ENCODE results near the gene COA7. TPM values are rescaled to one million over a fixed set of nuclear protein-coding genes. Genes with fewer than 3 reads are reported as not detected.
"Not testable (repeated sequence)": the region's sequence is repeated elsewhere in the genome, so short reads cannot be mapped to it uniquely, and the experiment has no call there.

COA7 gene
- total RNA-seq = 10 to 100 TPM; 13.7 to 14.1 TPM
- long read RNA-seq, donor 1, full-length matches to known transcripts = 7 of 9 reads
- long read RNA-seq, donor 1, partial matches to known transcripts = 1 of 9 reads
- long read RNA-seq, donor 1, other reads (novel, unspliced or antisense) = 1 of 9 reads
- long read RNA-seq, donor 2, full-length matches to known transcripts = 38 of 41 reads
- long read RNA-seq, donor 2, partial matches to known transcripts = 0 of 41 reads
- long read RNA-seq, donor 2, other reads (novel, unspliced or antisense) = 3 of 41 reads

DNA sequence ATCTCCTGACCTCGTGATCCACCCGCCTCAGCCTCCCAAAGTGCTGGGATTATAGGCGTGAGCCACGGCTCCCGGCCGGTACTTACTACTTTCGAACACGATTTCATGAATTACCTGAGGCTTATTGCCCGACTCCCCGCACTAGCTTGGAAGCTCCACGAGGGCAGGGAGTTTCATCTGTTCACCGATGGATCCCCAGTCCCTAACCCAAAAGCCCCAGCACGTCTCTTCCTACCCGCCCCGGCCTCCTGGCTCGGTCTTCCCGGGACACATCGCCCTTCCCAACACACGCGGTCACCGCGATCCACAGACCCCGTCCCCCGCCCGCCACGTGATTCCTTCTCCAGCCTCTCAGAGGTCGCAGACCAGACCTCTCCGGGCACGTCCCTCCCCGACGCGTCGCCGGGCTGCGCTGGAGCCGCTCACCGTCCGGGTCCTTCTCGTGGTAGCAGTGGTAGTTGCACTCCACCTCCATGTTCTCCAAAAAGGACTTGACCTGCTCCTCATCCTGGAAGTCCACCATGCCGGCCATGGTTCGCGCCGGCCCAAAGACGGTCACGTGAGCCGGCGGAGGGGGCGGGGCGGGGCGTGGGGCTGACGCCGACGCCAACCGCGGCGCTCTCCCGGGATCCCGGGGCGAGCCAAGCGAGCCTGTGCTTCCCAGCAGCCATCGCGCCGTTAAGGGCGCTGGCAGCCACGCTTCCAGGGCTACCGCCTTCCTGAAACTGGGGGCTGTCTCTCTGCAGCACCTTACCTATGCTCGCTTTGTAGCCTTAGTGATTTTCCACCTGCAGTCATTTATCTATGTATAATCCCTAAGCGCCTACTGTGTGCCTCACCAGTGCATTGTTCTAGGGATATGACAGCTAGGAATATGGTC lies at the start of gene COA7:
COA7 (minus strand) TSS at position 553 of the 880 bp plus-strand sequence; CDS start at position 532, 21 bp downstream.
- intact Hi-C loops (cut with DNase I) = no loop called here
- peak; percentile 95 for DNase-seq (ENCODE audit: low spot score)

DNA sequence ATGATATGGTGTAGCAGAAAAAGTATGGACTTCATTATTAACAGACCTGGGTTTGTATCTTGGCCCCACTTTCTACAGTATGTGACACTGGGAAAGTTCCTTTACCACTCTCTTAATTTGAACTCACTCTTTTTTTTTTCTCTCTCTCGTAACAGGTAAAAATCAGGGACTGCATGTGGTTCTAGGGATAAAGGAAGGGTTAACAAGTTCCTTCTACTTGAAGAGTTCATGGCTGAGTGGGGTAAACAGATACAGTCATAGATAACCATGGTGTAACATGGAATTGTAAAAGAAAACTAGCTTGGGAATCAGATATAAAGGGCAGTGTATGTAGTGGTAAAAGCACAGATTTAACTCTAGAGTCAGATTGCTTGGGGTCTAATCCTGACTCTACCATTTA lies 49.3 kb upstream of the COA7 start:
- intact Hi-C loops (cut with DNase I) = no loop called here
- DNase-seq (ENCODE audit: low spot score) = no peak

DNA sequence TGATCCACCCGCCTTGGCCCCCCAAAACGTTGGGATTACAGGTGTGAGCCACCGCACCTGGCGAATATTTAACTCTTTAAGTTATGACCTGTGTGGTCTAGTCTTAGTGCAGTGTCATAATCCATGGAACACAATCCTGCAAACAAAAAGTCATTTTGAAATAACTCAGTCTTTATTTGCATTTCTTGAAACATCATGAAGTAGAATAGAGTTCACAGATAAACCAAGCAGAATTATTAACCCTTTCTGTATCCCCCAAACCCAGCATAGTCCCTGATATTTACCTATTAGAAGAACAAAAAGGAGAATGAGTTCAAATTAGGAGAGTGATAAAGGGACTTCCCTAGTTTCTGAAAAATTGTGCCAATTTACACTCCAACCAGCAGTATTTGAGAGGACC lies 48.0 kb upstream of the COA7 start:
- DNase-seq (ENCODE audit: low spot score) = no peak
- intact Hi-C loops (cut with DNase I) = no loop called here

DNA sequence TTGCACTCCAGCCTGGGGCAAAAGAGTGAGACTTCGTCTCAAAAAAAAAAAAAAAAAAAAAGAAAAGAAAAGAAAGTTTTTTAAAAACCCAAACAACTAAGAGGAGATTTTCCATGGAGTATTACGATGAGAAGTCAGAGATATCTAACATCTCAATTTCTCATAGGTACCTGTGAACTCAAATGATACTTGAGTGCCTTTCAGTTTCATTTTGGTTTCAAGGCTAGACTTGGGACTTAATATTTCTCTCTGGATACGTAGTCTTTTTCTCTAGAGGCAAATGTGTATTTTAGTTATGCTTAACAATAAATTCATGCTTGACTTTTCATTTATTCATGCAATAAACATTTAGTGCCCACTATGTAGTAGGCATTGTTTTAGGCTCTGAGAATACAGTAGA lies 43.1 kb upstream of the COA7 start:
- no peak for DNase-seq (ENCODE audit: low spot score)
- intact Hi-C loops (cut with DNase I) = no loop called here

DNA sequence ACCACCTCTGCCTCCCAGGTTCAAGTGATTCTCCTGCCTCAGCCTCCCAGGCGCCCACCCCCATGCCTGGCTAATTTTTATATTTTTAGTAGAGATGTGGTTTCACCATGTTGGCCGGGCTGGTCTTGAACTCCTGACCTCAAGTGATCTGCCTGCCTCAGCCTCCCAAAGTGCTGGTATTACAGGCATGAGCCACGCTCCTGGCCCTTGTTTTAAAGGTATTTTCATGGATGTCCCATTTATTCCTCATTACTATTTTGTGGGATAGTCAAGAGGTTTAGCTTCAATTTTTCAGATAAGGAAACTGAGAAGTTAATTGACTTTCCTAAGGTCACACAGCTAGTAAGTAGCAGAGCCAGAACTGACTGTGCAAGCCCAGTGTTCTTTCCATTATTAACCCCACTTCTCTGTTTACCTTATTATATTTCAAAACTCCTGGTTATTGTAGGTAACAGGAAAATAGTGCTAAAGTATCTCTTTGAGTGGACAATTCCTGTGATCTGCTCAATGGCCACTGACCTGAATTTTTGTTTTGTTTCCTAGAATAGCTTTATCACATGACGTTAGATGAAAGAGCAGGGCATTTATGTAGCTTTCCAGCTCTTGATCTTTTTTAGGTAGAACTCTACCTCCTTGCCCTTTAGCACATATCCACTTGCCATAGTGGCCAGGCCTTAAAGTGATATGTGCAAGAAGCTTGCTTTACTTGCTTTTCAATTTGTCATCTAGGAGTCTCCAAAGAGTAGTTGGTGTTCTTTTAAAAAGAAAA lies 41.7 kb upstream of the COA7 start:
- intact Hi-C loops (cut with DNase I) = no loop called here

DNA sequence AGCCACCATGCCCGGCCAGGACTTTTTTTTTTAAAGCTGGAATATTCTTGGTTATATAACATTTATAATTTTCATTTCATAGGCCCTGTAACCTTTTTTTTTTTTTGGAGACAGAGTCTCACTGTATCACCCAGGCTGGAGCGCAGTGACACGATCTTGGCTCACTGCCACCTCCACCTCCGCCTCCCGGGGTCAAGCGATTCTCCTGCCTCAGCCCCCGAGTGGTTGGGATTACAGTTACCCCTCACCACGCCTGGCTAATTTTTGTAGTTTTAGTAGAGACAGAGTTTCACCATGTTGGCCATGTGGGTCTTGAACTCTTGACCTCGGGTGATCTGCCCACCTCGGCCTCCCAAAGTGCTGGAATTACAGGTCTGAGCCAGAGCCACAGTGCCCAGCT lies 40.7 kb upstream of the COA7 start:
- intact Hi-C loops (cut with DNase I) = no loop called here
- no peak for DNase-seq (ENCODE audit: low spot score)

More for the DNA sequence above, 41.7 kb upstream of the COA7 start:
- no peak for DNase-seq (ENCODE audit: low spot score)

DNA sequence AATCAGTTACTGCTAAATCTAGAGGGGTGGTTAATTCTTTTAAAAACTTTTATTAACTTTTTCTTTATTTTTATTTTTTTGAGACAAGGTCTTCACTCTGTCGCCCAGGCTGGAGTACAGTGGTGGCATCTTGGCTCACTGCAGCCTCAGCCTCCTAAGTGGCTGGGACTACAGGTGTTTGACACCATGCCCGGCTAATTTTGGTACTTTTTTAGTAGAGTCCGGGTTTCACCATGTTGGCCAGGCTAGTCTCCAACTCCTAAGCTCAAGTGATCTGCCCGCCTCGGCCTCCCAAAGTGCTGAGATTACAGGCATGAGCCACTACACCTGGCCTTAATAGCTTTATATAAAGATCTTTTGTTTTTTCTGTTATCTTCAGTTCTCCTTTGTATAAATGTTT lies 40.0 kb upstream of the COA7 start:
- intact Hi-C loops (cut with DNase I) = no loop called here
- no peak for DNase-seq (ENCODE audit: low spot score)

DNA sequence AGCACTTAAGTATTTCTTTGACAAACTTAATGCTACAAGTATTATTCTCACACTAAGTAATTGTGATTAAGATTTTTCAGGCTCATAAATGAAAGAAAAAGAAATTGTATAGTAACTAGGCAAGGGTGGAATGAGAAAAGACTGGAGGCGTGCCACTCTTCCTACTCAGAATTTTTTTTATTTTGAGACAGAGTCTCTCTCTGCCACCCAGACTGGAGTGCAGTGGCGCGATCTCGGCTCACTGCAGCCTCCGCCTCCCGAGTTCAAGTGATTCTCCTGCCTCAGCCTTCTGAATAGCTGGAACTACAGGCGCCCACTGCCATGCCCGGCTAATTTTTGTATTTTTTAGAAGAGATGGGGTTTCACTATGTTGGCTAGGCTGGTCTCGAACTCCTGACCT lies 37.2 kb upstream of the COA7 start:
- intact Hi-C loops (cut with DNase I); DNase-seq (ENCODE audit: low spot score): not testable (repeated sequence)

DNA sequence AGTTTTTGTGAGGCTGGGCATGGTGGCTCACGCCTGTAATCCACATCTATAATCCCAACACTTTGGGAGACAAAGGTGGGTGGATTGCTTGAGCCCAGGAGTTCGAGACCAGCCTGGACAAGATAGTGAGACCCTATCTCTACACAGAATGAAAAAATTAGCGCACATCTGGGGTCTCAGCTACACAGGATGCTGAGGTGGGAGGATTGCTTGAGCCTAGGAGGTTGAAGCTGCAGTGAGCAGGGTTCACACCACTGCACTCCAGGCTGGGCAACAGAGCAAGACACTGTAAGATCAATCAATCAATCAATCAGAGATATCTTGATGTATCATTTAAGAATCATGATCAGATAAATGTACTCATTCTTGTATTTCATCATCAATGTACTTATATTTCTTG lies 35.2 kb upstream of the COA7 start:
- no peak for DNase-seq (ENCODE audit: low spot score)
- intact Hi-C loops (cut with DNase I) = no loop called here

DNA sequence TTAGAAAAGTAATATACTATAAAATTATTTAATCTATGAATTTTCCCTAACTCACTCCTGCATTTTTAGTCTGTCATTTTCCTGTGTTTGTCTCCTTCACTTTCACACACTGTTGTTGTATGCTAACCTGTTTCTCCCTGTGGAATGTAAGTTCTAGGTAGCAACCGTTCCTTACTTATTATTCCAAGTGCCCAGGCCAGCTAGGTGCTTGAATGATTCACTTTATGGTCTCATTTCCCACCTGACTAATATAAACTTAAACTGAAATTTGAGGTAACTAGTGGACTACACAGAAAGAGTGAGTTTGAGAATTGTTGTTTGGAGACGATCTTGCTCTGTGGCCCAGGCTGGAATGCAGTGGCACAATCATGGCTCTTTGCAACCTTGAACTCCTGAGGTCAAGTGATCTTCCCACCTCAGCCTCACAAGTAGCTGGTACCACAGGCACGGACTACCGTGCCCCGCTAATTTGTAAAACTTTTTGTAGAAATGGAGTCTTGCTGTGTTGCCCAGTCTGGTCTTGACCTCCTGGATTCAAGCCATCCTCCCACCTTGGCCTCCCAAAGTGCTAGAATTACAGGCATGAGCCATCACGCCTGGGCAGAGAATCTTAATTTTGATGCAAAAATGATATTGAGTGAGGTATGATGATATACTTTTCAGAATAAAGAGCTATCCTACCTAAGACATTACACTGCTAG lies 30.0 kb upstream of the COA7 start:
- no peak for DNase-seq (ENCODE audit: low spot score)
- intact Hi-C loops (cut with DNase I) = no loop called here

DNA sequence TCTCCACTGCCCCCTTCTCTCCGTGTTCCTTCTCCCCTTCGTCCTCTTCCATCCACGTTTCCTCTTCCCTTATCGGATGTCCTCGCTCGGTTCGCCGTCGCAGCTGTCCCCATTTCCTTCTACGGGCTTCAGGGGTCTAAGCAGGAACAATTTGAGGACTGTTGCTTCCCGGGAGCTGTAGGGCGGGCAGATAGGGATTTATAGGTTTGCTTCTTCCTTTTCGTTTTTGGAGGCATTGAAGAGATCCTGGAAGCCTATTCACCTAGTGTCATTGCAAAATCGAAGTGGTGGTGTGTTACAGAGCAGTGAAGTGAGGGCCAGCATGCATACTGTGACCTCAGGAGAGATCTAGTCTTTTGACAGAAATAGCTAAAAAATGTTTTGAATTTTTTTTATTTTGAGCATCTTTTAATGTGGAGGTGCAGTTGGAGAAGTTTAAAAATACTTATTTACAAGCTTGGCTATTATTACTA lies 29.0 kb upstream of the COA7 start:
- intact Hi-C loops (cut with DNase I) = no loop called here
- DNase-seq (ENCODE audit: low spot score) = no peak

DNA sequence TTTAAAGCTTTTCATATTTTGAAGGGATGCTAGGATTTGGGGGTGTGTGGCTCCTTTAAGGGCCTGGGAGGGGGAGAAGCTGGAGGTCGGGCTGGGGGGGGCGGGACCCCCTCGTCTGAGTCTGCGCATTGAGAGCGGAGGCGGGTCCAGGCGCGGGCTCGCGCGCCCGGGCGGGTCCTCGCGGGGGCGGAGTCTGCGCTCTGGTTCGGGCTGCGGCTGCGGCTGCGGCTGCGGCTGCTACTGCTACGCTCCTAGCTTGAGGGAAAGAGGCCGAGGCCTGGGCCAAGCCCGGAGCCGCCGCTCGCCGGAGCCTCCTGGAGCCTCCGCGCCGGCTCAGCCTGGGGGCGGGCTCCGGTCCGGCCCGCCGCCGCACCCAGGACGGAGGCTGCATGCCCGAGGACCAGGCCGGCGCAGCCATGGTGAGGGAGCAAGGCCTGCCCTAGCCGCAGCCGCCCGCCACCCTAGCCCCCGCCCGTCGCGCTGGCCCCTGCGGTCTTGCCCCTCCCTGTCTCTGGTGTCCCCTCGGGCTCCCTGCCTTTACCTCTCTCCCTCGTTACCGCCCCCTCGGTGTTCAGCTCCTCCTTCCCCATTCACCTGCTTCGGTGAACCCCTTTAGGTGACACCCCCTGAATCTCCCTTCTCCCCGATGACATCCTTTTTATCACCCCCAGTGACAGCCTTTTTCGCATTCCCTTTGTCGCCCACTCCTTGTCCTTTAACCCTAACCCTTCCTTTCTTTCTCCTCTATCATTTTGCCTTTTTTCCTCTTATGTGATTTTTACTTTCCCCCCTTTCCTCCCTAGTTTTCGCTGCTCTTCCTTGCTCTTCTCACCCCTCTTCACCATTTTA lies 28.3 kb upstream of the COA7 start, which contains the start of gene ZYG11B:
ZYG11B (plus strand) TSS at position 189 of the 849 bp plus-strand sequence; CDS start at position 390, 201 bp downstream.
- intact Hi-C loops (cut with DNase I) = no loop called here

DNA sequence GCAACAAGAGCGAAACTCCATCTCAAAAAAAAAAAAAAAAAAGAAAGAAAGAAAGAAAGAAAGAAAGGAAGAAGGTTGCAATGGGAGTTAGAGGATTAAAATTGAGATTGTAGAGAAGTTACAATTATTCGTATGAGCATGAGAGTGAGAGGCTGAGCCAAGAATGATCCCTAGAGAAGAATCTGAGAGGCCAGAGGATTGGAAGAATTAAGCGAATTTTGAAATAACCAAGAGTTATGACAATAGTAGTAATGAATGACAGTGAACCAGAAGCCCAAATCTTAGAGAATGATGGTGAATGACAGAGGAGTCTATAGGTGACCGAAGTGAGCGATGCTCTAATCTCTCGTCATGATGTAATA lies 27.7 kb upstream of the COA7 start:
- no peak for DNase-seq (ENCODE audit: low spot score)
- intact Hi-C loops (cut with DNase I) = no loop called here

More for the DNA sequence above, 28.3 kb upstream of the COA7 start, which contains the start of gene ZYG11B:
- DNase-seq (ENCODE audit: low spot score) = peak; percentile 97

DNA sequence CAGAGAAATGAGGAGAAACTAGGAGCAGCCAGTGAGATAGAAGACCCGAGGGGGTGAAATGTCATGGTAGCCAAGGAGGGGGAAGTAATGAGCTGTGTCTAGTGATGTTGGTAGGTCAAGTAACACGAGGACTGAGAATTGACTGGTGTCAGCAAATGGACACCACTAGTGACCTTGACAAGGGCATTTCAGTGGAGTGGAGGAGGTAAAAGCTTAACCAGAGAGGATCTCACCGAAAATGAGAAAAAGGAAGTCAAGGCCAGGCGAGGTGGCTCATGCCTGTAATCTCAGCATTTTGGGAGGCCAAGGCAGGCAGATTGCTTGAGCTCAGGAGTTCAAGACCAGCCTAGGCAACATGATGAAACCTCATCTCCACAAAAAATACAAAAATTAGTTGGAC lies 25.1 kb upstream of the COA7 start:
- no peak for DNase-seq (ENCODE audit: low spot score)
- intact Hi-C loops (cut with DNase I) = no loop called here

DNA sequence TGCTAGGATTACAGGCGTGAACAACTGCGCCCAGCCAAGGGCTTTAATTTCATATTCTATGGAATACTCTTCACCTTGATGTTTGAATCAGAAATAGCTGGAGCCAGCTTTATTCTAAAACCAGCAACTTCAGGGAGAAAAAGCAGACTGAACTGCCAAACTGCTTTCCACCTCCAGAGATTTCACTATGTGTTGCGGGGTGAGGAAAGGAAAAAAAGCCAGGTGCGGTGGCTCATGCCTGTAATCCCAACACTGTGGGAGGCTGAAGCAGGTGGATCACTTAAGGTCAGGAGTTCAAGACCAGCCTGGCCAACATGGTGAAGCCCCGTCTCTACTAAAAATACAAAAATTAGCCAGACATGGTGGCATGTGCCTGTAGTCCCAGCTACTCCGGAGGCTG lies 17.1 kb upstream of the COA7 start:
- DNase-seq (ENCODE audit: low spot score); intact Hi-C loops (cut with DNase I): not testable (repeated sequence)

DNA sequence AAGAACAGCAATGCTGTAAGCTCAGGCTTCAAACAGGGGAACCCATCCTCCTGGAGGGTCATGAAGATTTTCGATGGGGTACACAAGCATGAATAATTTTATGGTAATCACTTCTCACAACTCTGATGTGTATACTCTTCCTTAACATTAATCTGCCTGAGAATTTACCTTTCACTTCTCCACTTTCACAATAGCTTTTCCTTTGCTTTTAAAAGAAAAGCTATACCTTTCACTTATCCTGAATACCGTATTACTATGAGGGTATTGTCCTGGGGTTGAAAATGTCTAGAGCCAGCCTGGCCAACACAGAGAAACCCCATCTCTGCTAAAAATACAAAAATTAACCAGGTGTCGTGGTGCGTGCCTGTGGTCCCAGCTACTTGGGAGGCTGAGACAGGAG lies 15.4 kb upstream of the COA7 start:
- intact Hi-C loops (cut with DNase I) = no loop called here
- DNase-seq (ENCODE audit: low spot score) = no peak

DNA sequence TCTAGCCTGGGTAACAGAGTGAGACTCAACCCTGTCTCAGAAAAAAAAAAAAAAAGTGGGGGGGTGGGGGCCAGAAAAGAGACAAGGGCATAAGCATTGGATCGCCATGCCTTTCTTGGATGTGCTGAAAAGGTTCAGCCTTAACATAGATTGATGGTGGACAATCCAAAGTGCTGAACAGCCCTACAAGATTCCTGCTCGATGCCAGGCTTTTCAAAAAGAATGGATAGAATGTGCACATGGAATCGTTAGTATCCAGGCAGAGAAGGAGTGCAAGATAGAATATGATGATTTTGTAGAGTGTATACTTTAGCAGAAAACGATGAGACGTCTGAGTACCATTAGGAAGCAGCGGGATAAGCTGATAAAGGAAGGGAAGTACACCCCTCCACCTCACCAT lies 10.9 kb upstream of the COA7 start:
- DNase-seq (ENCODE audit: low spot score) = no peak
- intact Hi-C loops (cut with DNase I) = no loop called here

DNA sequence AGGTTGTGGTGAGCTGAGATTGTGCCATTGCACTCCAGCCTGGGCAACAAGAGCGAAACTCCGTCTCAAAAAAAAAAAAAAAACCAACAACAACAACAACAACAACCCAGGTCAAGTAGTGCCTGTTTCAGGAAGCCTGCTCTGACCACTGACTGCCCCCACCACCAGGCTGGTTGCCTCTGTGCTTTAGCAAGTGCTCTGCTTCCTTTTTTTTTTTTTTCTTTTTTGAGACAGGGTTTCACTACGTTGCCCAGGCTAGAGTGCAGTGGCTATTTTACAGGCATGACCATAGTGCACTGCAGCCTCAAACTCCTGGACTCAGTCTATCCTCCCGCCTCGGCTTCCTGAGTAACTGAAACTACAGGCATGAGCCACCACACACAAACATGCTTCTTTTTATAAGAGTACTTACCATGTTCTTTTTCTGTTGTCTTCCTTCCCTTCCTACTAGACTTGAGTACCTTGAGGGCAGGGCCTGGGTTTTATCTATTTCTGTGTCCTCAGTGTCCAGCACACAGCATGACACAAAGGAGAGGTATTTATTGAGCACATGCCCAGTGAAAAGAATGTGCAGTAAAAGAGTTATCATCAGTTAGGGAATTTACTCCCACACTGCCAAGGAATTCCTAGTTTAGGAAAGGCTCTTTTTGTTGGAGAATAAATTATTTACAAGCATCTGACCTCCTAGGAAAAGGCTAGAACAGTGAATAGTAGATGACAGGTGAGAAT lies 9.9 kb upstream of the COA7 start:
- DNase-seq (ENCODE audit: low spot score) = no peak
- intact Hi-C loops (cut with DNase I) = no loop called here
